Measurements from ENCODE around the gene AMH. TPM values are rescaled to one million over a fixed set of nuclear protein-coding genes. Genes with fewer than 3 reads are reported as not detected.

AMH gene
- total RNA-seq, 1 donor from 2014 or later = 5.6 TPM

DNA sequence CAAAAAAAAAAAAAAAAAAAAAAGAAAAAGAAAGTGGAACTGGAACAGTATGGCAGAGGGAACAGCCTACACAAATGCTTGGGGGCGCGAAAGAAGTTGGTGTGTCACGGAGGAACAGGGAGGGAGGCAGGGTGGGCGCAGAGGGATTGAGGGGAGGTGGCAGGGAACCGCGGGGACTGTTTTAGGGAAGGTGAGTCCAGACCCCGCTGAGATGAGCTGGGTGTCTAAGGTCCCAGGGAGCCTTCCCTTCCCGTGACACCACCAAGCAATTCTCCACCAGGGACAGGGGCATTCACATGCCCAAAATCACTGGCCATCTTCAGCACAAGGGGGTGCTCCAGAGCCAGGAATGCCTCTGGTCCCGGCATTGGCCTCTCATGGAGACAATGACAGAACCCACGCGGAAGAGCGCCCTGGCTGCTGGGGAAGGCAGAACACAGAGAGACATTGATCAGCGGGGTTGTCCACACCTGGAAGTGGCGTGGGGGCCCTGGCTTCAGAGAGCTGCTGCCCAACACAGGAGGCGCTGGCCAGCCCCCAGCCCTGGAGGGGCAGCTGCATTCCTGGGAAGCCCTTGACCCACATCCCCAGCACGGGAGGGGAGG is 25.9 kb downstream of the AMH start:
- TF ChIP-seq, protein P1, sequence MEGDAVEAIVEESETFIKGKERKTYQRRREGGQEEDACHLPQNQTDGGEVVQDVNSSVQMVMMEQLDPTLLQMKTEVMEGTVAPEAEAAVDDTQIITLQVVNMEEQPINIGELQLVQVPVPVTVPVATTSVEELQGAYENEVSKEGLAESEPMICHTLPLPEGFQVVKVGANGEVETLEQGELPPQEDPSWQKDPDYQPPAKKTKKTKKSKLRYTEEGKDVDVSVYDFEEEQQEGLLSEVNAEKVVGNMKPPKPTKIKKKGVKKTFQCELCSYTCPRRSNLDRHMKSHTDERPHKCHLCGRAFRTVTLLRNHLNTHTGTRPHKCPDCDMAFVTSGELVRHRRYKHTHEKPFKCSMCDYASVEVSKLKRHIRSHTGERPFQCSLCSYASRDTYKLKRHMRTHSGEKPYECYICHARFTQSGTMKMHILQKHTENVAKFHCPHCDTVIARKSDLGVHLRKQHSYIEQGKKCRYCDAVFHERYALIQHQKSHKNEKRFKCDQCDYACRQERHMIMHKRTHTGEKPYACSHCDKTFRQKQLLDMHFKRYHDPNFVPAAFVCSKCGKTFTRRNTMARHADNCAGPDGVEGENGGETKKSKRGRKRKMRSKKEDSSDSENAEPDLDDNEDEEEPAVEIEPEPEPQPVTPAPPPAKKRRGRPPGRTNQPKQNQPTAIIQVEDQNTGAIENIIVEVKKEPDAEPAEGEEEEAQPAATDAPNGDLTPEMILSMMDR (IDR thresholded peaks at IDR 0.05; ENCODE audit: unreplicated experiment) = peak; percentile 31
- H3K36me3 Mint-ChIP-seq (ENCODE audit: low read depth, unreplicated experiment) = peaks cover 17% of the 10 kb centered on the region
- H3K27me3 Mint-ChIP-seq (ENCODE audit: unreplicated experiment) = peaks cover 11% of the 10 kb centered on the region
- peak overlapping the region; percentile 74 for H3K4me3 Mint-ChIP-seq (ENCODE audit: unreplicated experiment)
- H3K9me3 Mint-ChIP-seq (ENCODE audit: unreplicated experiment) = no peaks in the 10 kb centered on the region
- no peak overlapping the region for H3K27ac Mint-ChIP-seq (ENCODE audit: unreplicated experiment)
- peak; percentile 77 for DNase-seq (ENCODE audit: low spot score)
- peaks cover 12% of the 10 kb centered on the region for H3K4me1 Mint-ChIP-seq (ENCODE audit: unreplicated experiment)

DNA sequence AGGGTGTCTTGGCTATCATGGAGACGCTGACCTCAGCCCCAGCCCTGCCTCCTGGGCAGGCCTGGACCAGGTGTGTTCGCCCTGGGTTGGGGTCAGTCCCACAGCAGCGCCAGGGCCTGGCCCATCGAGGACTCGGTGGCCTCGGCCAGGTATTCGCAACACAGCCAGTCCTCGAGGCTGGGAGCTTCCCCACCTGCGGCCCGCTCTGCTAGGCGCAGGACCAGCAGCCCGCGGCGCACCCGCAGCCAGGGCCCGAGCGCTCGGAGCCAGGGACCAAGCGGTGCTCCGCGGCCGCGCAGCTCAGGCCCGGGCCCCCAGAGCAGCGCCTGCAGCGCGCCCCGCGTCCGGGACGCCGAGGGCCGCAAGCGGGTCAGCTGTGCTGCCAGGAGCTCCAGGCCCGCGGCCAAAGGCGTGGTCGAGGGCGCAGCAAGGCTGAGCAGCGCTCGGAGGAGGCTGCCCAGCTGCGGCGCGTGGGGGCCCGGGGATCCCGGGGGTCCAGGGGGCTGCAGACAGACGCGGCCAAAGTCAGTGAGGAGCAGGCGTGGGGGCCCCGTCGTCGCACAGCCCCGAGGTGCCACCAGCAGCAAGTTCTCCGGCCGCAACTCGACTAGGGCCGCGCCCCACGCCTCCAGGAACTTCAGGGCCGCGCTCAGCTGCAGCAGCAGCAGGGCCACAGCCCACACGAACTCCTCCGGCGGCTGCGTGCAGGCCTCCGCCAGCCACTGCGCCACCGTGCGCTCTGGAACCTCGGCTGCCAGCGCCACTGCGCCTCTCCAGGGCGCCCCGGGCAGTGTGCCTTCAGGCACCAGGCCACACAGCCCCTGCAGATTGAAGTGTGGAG is 26.7 kb downstream of the AMH start:
- Mint-ChIP-seq H3K4me3 (ENCODE audit: unreplicated experiment) (no peak overlapping the region), H3K27me3 (ENCODE audit: unreplicated experiment) (peaks cover 11% of the 10 kb centered on the region), H3K9me3 (ENCODE audit: unreplicated experiment) (no peaks in the 10 kb centered on the region), H3K27ac (ENCODE audit: unreplicated experiment) (no peak overlapping the region), H3K36me3 (ENCODE audit: low read depth, unreplicated experiment) (peaks cover 17% of the 10 kb centered on the region), H3K4me1 (ENCODE audit: unreplicated experiment) (peaks cover 12% of the 10 kb centered on the region)
- TF ChIP-seq, protein P1 (IDR thresholded peaks at IDR 0.05; ENCODE audit: unreplicated experiment) = no peak
- no peak for DNase-seq (ENCODE audit: low spot score)

DNA sequence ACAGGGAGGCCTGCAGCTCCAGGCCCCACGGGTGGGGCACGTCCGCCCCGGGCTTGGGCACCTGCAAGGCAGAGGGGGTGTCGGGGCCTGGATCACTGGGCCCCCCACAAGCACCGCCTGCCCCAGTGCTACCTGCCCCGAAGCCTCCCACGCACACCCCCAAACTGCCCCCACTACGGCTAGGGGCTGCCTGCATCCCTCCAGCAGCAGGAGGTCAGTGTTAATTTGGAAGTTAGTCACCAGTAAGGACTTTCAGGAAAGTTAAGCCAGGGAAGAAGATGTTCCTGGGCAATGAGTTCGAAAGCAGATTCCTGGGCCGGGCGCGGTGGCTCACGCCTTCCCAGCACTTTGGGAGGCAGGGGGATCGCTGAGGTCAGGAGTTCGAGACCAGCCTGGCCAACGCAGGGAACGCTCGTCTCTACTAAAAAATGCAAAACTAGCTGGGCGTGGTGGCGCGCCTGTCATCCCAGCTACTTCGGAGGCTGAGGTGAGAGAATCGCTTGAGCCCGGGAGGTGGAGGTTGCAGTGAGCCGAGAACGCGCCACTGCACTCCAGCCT is 27.4 kb downstream of the AMH start:
- Mint-ChIP-seq H3K4me1 (ENCODE audit: unreplicated experiment) (peaks cover 10% of the 10 kb centered on the region), H3K36me3 (ENCODE audit: low read depth, unreplicated experiment) (peaks cover 16% of the 10 kb centered on the region), H3K27ac (ENCODE audit: unreplicated experiment) (no peak overlapping the region), H3K27me3 (ENCODE audit: unreplicated experiment) (peaks cover 9% of the 10 kb centered on the region), H3K4me3 (ENCODE audit: unreplicated experiment) (no peak overlapping the region), H3K9me3 (ENCODE audit: unreplicated experiment) (no peaks in the 10 kb centered on the region)
- TF ChIP-seq, protein P1 (IDR thresholded peaks at IDR 0.05; ENCODE audit: unreplicated experiment) = no peak
- no peak for DNase-seq (ENCODE audit: low spot score)

DNA sequence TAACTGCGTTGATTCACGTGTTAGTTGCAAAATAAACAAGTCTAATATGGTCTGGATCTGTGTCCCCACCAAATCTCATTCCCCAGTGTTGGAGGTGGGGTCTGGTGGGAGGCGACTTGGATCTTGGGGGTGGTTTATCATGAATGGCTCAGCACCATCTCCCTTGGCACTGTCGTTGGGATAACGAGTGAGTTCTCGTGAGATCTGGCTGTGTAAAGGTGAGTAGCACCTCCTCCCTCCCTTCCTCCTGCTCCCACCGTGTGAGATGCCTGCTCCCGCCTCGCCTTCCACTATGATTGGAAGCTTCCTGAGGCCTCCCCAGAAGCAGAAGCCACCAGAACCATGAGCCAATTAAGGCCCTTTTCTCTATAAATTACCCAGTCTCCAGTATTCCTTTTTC is 28.0 kb downstream of the AMH start:
- Mint-ChIP-seq H3K27me3 (ENCODE audit: unreplicated experiment) (peaks cover 6% of the 10 kb centered on the region), H3K4me1 (ENCODE audit: unreplicated experiment) (peaks cover 7% of the 10 kb centered on the region), H3K4me3 (ENCODE audit: unreplicated experiment) (no peak overlapping the region), H3K9me3 (ENCODE audit: unreplicated experiment) (no peaks in the 10 kb centered on the region), H3K36me3 (ENCODE audit: low read depth, unreplicated experiment) (peaks cover 13% of the 10 kb centered on the region), H3K27ac (ENCODE audit: unreplicated experiment) (peak overlapping the region; percentile 7)
- TF ChIP-seq, protein P1 (IDR thresholded peaks at IDR 0.05; ENCODE audit: unreplicated experiment) = no peak
- DNase-seq (ENCODE audit: low spot score) = no peak
